RCC 7860 (cell line): Measurements from ENCODE around the gene SAYSD1.

Source experiments
- DNase-seq: peaks from one replicate; pipeline ENCODE4 v3.0.0-alpha.2; 2015; ENCODE audit warnings: low spot score
- FAIRE-seq: peaks from 2 replicates; lab custom pipeline; 2012; peaks lifted over from hg19 to GRCh38; lab: Jason Lieb, UNC

SAYSD1 gene

DNA sequence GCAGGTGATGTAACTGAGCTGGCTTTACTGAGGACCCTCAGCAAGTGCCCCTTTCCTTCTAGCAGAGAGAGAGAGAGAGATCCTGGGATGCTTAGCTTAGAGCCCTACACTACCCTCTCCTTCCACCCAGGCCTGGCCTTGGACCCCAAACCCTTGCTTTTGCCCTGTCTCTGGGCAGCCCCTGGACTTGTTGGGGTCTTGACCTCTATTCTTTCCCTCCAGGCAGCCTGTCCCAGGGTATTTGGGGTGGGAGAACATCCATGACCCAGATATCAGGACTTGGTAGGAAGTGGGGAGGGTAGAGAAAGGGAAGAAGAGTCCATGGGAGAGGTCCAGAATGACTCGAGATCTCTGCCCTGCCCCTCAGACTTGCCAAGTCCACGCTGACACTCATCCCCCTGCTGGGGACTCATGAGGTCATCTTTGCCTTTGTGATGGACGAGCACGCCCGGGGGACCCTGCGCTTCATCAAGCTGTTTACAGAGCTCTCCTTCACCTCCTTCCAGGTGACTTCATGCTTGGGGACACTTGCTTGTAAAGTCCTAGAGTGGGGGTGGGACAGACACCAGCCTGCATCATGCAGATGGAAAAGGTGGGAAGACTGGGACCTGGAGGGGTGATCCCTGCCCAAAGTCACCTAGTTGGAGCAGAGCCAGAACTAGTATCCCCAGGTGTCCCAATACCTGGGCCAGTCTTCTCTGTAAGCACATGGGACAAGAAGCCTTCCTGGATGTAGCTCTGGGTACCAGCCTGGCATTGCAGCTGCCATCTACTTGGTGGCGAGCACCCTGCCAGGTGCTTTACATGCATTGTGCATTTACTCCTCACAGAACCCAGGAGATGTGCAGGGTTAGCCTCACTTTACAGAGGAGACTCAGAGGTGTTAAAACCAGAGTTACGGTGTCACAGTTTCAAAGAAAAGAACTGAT, 35.5 kb downstream of the SAYSD1 start:
- DNase-seq, result no peak
- no peak for FAIRE-seq

DNA sequence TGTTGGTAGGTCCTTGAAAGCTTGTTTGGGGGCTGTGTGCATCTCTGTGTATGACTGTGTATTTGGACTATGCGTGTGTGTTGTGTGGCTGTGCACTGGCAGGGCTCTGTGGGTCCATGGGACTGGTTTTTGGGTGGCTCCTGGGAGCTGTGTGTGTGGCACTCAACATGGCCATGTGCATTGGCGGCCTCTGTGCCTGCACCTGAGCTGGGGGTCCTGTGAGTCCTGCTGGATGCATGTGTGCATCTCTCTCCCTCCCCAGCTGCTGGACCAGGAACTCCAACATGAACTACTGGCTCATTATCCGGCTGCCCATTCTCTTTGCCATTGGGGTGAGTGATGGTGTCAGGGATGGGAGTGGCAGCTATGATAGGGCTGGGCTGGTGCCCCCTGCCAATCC, 36.3 kb downstream of the SAYSD1 start:
- no peak for FAIRE-seq
- DNase-seq, result no peak

DNA sequence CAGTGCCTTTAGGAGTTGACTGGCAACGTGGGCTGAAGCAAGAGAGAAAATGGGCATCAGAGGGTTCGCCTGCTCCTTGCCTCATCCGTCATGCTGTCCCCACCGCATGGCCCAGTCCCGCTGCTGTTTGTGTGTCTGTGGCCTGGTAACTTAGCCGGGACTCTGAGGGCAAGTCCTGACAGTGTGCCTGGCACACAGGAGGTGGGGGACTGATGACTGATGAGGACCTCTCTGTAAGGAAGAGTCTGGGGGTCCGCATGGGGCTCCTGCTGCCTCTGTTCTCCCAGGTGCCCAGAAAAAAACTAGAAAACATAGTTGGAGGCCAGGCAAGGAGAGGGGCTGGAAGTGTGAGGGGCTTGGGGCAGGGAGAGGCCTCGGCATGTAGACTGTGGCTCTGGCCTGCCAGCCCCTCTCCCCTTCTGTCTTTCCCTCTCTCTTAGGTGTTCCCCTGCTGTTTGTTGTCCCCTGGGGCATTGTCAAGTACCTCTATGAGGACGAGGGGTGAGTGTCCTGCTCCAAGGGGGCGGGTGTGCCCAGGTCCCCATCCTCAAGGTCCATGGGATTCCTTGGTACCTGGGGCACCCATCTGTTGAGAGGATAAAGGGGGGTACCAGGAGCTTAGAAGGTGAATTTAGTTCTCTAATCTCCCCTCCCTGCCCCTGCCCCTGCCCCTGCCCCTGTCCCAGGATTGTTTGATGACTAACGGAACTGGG, 36.9 kb downstream of the SAYSD1 start:
- DNase-seq (no peak), FAIRE-seq (no peak)

- DNase-seq (no peak), FAIRE-seq (no peak)
Measured at GRCh38 chr6:39076623-39077535, 38.1 kb downstream of the SAYSD1 start.

DNA sequence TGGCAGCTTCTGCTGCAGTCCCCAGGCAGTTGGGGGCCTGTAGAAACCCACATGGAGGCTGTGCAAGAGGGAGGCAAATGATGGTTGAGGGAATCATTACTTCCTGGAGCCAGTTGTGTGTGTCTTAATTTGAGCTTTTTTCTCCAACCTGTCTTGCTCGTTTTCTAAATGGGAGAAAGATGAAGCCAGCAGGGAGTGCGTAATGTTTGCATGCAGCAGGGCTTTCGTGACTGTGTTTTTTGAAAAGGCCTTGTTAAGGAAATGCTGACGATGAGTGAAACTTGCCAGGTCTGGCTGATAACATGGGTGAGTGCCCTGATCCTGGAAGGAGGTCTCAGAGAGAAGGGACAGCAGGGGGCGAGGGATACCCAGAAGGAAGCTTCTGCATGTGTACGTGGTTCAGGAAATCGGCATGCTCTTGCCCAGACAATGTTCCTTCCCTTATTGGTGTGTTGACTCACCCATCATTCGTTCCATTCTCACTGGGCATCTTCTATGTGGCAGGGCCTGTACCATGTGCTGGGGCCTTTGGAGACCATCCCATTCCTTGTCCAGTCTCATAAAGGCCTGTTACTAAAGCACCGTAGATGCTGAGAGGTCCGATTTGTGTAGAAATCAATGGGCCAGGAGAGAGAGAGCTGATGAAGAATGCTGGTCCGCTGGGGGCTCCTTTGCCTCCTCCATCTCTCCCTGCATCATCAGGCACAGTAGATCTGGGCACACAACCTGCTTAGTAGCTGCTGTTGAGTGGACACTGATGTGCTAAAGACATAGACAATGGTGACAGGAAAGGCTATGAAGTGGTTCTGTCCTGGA, 39.0 kb downstream of the SAYSD1 start:
- DNase-seq, result no peak
- no peak for FAIRE-seq

DNA sequence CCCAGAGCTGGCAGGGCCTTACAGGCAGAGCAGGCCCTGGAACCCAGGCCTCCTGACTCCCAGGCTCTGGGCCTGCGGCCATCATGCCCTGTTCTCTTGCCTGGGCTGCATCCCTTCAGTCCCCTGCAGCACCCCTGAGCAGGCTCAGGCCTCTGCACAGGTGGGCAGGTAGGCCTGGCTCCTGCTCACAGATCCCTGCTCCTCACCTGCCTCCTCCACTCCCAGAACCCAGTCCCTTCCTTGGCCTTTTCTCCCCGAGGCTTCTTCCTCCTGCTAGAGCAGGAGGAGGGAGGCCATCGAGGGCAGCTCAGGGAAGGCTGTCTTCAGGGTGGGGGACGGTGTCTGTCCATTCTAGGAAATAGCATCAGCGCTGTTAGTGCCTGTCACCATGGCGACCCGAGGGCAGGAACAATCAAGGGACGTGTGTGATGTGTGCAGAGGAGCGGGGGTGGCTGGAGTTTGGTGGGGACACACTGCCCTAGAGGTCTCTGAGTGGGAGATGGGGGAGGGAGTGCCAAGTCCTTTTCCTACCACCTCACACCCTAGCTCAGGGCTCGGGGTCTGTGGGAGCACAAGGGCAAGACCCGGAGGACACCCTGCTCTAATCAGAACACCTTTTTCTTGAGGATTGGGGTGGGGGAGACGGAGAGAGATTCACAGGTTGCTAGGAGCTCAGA, 39.8 kb downstream of the SAYSD1 start:
- DNase-seq (no peak), FAIRE-seq (no peak)

DNA sequence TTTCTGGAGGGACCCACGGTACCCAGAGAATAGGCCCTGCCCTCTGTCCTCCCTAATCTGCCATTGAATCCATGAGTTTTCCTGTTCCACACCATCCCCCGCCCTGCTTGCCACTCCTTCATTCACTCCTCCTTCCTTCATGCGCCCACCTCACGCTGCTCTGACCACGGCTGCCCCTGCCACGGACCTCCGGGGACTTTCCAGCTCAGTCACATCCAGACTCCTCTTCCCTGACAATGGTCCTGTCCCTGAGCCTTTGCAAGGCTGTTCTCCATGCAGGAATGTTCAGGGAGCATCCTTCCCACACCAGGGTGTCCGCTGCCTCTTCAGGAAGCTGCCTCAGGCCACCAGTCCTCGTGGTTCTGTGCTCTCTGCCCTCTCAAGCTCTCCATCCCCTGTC, 40.5 kb downstream of the SAYSD1 start:
- no peak for FAIRE-seq
- DNase-seq, result no peak

- no peak for DNase-seq
- no peak for FAIRE-seq
Measured at GRCh38 chr6:39073471-39074355, 41.3 kb downstream of the SAYSD1 start.

GRCh38 chr6:39072830-39073229, 42.2 kb downstream of the SAYSD1 start:
- no peak for DNase-seq
- FAIRE-seq, result no peak

GRCh38 chr6:39068391-39068790, 46.6 kb downstream of the SAYSD1 start:
- no peak for DNase-seq
- FAIRE-seq, result no peak

DNA sequence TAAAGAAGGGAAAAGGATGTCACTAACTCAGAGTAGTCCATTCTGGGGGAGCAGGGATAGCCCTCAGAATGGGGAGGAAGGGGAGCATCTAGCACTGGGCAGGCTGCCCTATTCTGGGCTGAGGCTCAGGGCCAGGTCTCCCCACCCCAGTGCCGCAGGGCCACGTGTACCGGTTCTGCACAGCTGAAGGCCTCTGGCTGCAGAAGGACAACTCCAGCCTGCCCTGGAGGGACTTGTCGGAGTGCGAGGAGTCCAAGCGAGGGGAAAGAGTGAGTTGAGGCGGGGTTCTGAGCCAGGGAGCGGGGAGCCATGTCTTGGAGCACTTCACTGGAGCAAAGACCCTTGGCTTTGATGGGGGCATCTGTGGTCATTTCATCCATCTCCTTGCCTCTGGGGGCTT, 49.4 kb downstream of the SAYSD1 start:
- no peak for FAIRE-seq
- DNase-seq, result no peak

DNA sequence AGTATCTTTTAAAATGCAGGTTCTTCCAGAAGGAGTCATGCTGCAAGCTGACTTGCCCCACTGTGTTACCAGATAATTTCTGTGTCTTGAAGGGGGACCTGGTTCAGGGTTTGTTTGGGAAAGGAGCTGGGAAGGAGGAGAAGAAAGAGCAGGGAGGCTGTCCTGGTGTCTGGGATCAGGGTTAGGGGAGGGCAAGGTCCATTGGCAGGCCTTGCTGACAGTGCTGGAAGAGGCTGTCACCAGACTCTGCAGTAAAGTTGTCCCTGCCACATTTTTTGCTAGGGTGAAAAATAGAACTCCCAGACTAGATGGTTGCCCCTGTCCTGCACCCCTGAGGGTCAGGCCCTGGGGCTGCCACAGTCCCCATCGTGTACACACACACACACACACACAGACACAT, 51.5 kb downstream of the SAYSD1 start:
- DNase-seq (no peak), FAIRE-seq (no peak)

DNA sequence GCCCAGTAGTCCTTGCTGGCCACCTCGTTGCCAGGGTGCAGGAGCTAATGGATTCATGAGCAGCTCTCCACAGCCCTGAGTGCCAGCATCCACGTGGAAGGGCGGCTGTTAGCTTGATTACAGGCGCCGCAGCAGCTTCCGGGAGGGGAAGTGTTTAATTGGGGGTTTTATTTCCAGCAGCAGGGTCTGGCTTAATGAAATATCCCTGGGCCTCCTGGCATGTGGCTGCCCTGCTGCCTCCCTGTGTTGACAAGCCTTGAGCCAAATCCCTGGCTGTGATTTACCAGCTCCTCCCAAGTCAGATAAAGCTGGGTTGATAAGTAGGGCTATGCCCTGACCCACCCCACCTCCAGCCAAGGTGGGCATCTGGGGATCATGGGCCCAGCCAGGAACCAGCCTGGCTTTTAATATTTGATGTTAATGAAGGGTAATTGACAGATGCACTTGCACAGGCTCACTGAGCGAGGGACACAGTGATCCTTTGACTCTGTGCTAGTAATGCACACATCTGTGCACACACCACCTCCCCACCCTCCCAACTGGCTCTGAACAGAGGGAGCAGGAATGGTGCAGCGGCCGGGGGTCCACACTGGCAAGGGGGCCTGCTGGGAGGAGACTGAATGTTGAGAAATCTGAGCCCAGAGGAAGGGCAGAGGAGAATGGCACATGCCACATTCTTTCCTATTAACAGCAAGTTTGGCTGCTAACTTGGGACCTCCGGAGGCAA, 52.8 kb downstream of the SAYSD1 start:
- DNase-seq (no peak), FAIRE-seq (no peak)

DNA sequence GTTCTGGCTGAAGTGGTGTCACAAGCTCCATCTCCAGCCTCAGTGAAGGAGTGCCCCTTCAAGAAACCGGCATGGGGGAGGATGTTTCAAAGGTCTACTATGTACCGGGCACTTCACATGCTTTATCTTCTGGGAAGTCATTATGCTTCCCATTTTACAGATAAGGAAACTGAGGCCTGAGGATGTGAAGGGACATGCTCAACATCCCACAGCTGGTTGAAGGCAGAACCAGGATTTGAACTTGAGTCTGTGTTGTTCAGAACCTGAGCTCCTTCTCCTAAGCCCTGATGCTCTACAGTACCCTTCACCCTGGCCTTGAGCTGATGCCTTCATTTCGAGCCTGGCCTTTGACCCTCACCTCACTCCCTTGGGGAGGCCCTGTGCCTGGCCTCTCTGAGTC, 53.4 kb downstream of the SAYSD1 start:
- no peak for DNase-seq
- no peak for FAIRE-seq

DNA sequence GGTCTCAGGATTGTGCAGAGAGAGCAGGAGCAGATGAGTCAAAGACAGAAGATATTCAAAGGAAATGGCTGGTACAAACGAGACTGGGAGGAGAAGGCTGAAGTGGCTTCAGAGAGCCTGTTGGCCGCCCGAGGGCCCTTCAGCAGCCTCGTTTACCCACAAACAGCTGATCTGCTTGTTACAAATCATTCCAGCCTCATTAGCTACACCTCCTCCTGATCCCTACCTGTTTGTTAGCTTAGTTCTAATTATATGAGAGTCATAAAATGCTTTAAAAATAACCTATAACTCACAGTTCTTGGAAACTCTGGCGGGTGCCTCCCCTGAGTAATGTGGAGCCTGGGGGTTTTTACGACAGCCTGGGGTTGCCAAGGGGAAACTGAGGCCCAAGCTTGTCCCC, 53.8 kb downstream of the SAYSD1 start:
- no peak for FAIRE-seq
- DNase-seq, result no peak

DNA sequence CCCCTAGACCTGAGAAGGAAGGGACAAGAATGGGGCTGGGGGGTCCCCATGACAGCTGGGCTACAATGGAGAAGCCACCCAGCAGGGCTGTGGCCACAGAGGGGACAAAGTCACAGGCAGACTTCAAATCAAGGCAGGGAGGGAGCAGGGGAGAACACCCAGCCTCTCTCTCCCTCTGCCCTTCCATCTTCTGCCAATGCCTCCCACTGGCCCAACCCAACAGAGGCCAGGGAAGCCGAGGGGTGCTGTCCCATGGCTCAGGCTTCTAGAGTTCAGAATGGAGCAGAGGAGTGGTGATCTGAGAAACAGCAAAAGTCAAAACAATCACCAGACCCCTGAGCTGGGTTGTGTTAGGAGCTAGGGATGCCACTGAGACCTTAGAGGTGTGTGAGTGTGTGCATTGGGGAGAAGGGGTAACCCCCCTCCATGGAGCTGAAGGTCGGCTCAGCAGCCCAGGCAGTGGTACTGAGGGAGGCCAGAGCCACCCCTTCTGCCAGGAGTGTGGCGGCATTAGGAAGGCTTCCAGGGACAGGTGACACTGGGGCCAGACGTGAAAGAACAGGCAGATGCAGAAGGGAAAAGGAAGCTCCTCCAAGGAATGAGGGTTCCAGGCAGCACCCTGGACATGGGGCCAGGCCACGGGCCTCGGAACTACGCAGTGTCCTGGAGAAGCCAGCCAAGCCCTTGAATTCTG, 54.4 kb downstream of the SAYSD1 start:
- DNase-seq (no peak), FAIRE-seq (no peak)

GRCh38 chr6:39059496-39060310, 55.3 kb downstream of the SAYSD1 start:
- FAIRE-seq (no peak), DNase-seq (no peak)
